Stimulated activated CD4-positive, alpha-beta T cell treated with anti-CD3 and anti-CD28 coated beads, Interleukin-12 subunit alpha, Interleukin-12 subunit beta, amount 100 ng/mL, for 24 hours (primary cell): ENCODE measurements around the gene SAMD15.
"Not testable (repeated sequence)": the region's sequence is repeated elsewhere in the genome, so short reads cannot be mapped to it uniquely, and the experiment has no call there.

Experiments used
- DNase-seq, 2 experiments: peaks; one replicate each; pipeline ENCODE4 v3.0.0-alpha.2; 2020; ENCODE audit warnings: low read depth in 2 of 2

Gene SAMD15

GRCh38 chr14:77376771-77377501 lies at the start of gene SAMD15, which contains the start of gene TMED8:
TSS of gene SAMD15 (plus strand) at chr14:77377379. CDS start at chr14:77377419, 40 bp downstream.
TSS of gene TMED8 (minus strand) at chr14:77377094. CDS start at chr14:77377053, 41 bp downstream.
- peak; percentile 66 to 74 for DNase-seq

- no peak for DNase-seq
Observed at GRCh38 chr14:77329872-77330271, 47.3 kb upstream of the SAMD15 start.

GRCh38 chr14:77335576-77335975 lies 41.6 kb upstream of the SAMD15 start:
- DNase-seq: no peak

GRCh38 chr14:77337255-77337654 lies 39.9 kb upstream of the SAMD15 start:
- not testable (repeated sequence) for DNase-seq

DNA sequence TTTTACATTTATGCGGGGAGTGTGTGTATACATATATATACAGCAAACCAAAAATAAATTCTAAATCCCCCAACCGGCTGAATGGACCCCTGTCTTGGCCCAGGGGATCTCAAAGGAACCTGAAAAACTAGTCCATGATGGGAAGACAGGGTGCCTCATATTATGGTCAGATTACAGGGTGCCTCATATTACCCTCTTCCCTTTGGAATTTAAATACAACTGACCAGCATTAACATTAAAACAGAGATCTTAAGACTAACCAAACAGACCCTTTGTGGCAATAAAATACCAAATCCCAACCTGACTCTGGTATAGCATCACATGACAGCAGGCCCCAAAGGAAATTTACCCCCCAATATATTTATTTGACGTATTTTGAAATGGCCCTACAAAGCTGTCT lies 39.3 kb upstream of the SAMD15 start:
- DNase-seq: no peak

GRCh38 chr14:77338302-77338701 lies 38.9 kb upstream of the SAMD15 start:
- no peak for DNase-seq

- no peak for DNase-seq
Observed at GRCh38 chr14:77339407-77339806, 37.8 kb upstream of the SAMD15 start.

DNA sequence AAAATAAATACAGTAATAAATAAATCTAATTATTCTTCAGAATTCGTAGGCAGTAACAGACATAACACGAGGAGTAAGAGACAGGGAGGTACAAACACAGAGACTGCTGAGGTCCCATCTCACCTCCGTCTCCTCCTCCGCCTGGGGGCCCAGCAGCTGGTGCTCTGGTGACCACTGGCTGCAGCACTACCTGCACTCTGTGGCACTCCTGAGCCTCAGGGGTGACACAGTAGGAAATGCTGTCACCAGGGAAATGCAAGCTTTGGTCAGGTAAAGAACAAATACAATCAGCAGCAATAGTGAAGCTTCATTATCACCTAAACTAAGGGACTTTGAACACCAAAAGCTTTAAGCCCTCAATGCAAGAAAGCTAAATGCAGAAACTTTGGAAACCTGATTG lies 36.8 kb upstream of the SAMD15 start:
- DNase-seq: no peak

DNA sequence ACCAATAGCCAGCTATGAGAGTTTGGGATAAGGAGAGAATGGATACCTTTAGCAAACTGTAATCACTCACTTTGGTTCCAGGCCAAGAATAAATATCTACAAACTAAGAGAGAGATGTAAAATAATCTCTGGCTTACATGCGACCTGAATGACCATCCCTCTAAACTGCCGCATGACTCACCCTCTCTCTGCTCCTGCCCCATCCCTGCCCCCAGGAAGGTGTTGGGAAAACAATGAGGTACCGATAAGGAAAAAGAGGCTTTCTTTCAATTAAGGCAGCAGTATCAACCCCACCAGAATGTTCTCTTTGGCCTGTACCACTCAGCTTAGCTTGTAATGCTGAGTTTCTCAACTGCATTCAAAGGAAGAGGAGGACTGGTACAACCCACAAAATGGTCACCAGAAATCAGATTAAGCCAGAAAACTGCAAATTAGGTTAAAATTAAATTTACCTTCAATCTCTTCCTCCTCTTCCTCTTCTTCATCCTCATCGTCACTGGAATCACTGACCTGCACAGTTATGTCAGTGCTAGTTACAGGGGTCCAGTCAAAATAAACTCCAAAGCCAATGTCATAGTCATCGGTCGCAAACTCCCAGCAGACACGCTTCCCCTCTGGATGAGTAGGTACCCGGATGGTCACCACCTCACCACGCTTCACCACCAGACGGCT lies 34.3 kb upstream of the SAMD15 start:
- DNase-seq: no peak

DNA sequence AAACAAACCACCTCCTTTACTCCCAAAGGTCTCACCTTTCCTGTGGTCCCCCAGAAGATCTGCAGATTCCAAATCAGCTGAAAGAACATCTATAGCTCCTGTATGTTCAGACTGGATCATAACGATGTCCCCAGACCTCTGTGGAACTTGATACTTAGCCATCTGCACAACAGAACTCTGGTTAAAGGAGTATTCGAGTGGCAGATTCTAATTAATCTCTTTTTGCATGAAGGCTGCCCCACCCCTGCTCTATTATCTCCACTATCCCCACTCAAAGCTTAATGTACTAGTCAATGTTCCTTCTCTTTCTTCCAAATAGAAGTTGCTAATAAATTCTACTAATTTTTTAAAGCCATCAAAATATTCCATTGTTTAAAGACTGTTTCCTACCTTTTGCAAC lies 33.5 kb upstream of the SAMD15 start:
- no peak for DNase-seq

- DNase-seq: no peak
Observed at GRCh38 chr14:77344377-77344996, 32.7 kb upstream of the SAMD15 start.

- no peak for DNase-seq
Observed at GRCh38 chr14:77346495-77346894, 30.7 kb upstream of the SAMD15 start.

- no peak for DNase-seq
Observed at GRCh38 chr14:77347751-77348150, 29.4 kb upstream of the SAMD15 start.

DNA sequence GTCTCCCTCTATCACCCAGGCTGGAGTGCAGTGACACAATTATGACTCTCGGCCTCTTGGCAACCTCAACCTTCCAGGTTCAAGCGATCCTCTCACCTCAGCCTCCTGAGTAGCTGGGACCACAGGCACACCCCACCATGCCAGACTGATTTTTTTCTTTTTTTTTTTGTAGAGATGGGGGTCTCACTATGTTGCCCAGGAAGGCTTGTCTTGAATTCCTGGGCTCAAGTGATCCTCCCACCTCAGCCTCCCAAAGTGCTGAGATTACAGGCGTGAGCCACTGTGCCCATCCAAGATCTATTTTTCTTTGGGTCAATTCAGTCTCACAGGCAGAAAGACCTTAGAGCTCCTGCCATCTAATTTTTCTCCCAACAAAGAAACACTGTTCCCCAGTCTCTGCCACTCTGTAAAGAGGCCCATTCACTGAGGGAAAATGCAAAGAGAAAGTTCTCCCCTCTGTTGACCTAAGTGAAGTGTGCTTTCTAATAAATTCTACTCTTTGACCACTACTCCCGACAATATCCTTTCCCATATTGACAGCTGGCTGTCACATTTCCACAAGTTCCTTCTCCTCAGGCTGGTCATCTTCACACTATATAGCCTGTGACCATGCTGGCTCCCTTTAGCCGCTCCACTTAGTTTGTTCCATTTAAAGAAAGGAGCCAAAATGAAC lies 23.6 kb upstream of the SAMD15 start:
- no peak for DNase-seq

GRCh38 chr14:77355811-77356210 lies 21.4 kb upstream of the SAMD15 start:
- DNase-seq: no peak

GRCh38 chr14:77356899-77357298 lies 20.3 kb upstream of the SAMD15 start:
- no peak for DNase-seq

DNA sequence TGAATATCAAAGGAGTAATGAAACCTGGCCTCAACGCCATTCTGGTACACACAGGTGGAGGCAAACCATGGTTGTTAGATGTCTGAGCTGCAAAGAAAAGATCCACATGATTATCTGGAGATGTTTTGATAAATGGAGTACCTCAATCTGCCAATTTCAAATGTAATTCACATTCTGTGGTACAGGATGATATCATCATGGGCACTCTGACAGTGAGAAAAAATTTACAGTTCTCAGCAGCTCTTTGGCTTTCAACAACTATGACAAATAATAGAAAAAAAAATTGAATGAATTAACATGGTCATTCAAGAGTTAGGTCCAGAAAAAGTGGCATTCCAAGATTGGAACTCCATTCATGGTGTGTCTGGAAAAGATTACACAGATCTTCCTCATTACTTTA lies 17.6 kb upstream of the SAMD15 start:
- DNase-seq: no peak

DNA sequence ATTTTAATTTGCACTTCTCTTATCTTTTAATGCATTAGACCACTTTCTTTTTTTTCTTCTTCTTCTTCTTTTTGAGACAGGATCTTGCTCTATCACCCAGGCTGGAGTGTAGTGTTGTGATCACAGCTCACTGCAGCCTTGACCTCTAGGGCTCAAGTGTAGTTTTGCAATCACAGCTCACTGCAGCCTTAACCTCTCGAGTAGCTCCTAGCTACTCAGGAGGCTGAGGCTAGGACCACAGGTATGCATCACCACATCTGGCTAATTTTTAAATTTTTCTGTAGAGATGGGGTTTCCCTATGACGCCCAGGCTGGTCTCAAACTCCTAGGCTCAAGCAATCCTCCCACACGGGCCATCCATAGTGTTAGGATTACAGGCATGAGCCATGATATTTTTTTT lies 13.0 kb upstream of the SAMD15 start:
- no peak for DNase-seq

DNA sequence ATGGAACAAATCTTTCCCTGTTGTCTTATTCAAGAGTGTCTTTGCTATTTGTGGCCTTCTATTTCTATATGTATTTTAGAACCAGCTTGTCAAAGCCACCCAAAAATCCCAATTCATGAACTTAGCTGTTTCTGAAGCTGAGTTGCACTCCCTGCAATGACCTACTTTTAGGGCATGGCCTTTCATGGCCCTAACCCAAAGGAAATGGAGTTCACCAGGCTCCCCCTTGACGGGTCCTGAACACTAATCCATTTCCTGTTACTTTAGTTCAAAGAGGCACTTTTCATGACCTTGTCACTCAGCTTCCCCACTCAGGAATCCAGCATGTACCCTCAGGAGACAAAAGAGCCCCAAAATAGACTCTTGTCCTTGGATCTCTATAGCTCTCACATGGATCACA lies 7.9 kb upstream of the SAMD15 start:
- DNase-seq: no peak

DNA sequence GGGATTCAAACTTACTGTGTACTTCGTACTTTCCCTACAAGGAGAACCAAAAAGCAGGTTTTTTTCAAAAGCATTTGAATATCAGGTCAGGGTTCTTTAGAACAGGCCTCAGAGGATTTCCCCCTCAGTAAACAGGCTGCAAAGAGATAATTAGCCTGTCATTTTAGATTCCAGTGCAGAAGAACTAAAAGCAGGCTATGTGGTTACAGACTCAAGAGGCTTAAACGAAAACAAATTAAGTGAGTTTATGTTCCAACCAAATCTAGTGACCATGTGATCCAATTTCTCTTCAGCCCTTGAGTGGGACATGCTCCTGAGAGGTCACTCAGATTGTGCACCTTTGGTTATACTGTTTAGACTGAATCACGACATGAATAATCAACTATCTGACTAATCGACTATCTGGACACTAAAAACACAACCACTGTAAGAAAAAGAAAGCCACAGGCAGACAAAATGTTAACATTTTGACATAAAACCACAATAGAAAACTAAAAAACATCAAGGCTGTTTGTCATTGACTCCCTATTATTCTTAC lies 4.8 kb upstream of the SAMD15 start:
- no peak for DNase-seq

- no peak for DNase-seq
Observed at GRCh38 chr14:77375164-77375950, 1.8 kb upstream of the SAMD15 start.
